H1 (cell line): Measurements from ENCODE around the gene DUS4L. TPM values are rescaled to one million over a fixed set of nuclear protein-coding genes. Genes with fewer than 3 reads are reported as not detected.

Experiments
- CTCF ChIA-PET: fragments of 300-600 bp; sonication (Branson Sonifier 250); formaldehyde crosslinking; loops from one replicate; lab custom pipeline; 2021; ENCODE audit not compliant: partially characterized antibody; lab: Charles Lee
- POLR2A ChIA-PET: fragments of 300-600 bp; sonication (Branson Sonifier 250); formaldehyde crosslinking; loops from one replicate; lab custom pipeline; 2021; ENCODE audit warnings: inconsistent platforms; ENCODE audit not compliant: partially characterized antibody; lab: Charles Lee
- DNase-seq, 2 experiments: peaks; one replicate each; pipeline versions ENCODE4 v3.0.0 to v3.0.0-alpha.2; 2010 to 2022; ENCODE audit warnings: low spot score in 2 of 2, low read depth in 1 of 2, mixed read lengths in 1 of 2
- FAIRE-seq: peaks from 2 replicates; lab custom pipeline; 2011; peaks lifted over from hg19 to GRCh38; lab: Jason Lieb, UNC
- H2AFZ ChIP-seq: 2 replicates; pipeline ENCODE4 v1.8.1; 2012; ENCODE audit warnings: low read length, inconsistent platforms
- H2AK5ac ChIP-seq: 2 replicates; pipeline ENCODE4 v1.6.1; 2013; ENCODE audit warnings: low read depth, low read length
- H2BK120ac ChIP-seq: replicated peaks from 2 replicates; pipeline ENCODE3; 2013; ENCODE audit warnings: low read depth, low read length, inconsistent platforms
- H2BK12ac ChIP-seq: 2 replicates; pipeline ENCODE4 v1.6.1; 2013; ENCODE audit warnings: low read depth, low read length
- H2BK15ac ChIP-seq: 2 replicates; pipeline ENCODE4 v1.6.1; 2013; ENCODE audit warnings: low read length
- H2BK20ac ChIP-seq: 2 replicates; pipeline ENCODE4 v1.6.1; 2013; ENCODE audit warnings: low read length
- H2BK5ac ChIP-seq: 2 replicates; pipeline ENCODE4 v1.6.1; 2013; ENCODE audit warnings: low read depth, low read length
- H3K14ac ChIP-seq: 2 replicates; pipeline ENCODE4 v1.6.1; 2013; ENCODE audit warnings: inconsistent platforms; ENCODE audit not compliant: insufficient read length
- H3K18ac ChIP-seq: 2 replicates; pipeline ENCODE4 v1.6.1; 2013; ENCODE audit warnings: low read length; ENCODE audit errors: extremely low read depth
- H3K23ac ChIP-seq: 2 replicates; pipeline ENCODE4 v1.6.1; 2013; ENCODE audit warnings: inconsistent platforms; ENCODE audit not compliant: insufficient read length
- H3K23me2 ChIP-seq: 2 replicates; pipeline ENCODE4 v1.6.1; 2013; ENCODE audit warnings: low read depth, low read length
- H3K27ac ChIP-seq: 2 replicates; pipeline ENCODE4 v1.6.1; 2011; ENCODE audit warnings: low read depth, low read length, inconsistent platforms
- H3K27me3 ChIP-seq, 4 experiments: replicated peaks in 1 of 4; 1 replicate in 1 of 4; 2 replicates in 3 of 4; pipeline versions ENCODE4 v1.6.1 to v1.8.1; 2011 to 2013; ENCODE audit warnings: low read length in 3 of 4, mild to moderate bottlenecking in 3 of 4, inconsistent platforms in 2 of 4, mixed read lengths in 2 of 4, moderate library complexity in 1 of 4; ENCODE audit not compliant: control insufficient read depth in 3 of 4, insufficient read depth in 3 of 4; ENCODE audit errors: extremely low read depth in 1 of 4
- H3K36me3 ChIP-seq, 4 experiments: 2 replicates each; pipeline versions ENCODE4 v1.6.1 to v1.8.1; 2011 to 2013; ENCODE audit warnings: mild to moderate bottlenecking in 4 of 4, low read length in 3 of 4, moderate library complexity in 2 of 4, control low read depth in 1 of 4, inconsistent platforms in 1 of 4; ENCODE audit not compliant: insufficient read depth in 4 of 4, control insufficient read depth in 2 of 4
- H3K4ac ChIP-seq: replicated peaks from 2 replicates; pipeline ENCODE3; 2013; ENCODE audit warnings: low read length, low read depth, mixed read lengths, inconsistent platforms; ENCODE audit not compliant: insufficient read length
- H3K4me1 ChIP-seq, 4 experiments: replicated peaks in 1 of 4; 1 replicate in 1 of 4; 2 replicates in 3 of 4; pipeline versions ENCODE4 v1.6.1 to v1.8.1; 2011 to 2013; ENCODE audit warnings: low read length in 3 of 4, inconsistent platforms in 2 of 4, mixed read lengths in 1 of 4; ENCODE audit not compliant: insufficient read depth in 4 of 4, control insufficient read depth in 3 of 4
- H3K4me2 ChIP-seq, 2 experiments: 2 replicates each; pipeline versions ENCODE4 v1.6.1 to v1.8.1; 2011 to 2013; ENCODE audit warnings: low read depth in 2 of 2, low read length in 2 of 2, control low read depth in 1 of 2, inconsistent platforms in 1 of 2, mild to moderate bottlenecking in 1 of 2; ENCODE audit not compliant: insufficient read depth in 1 of 2
- H3K4me3 ChIP-seq, 4 experiments: fragments of 200-600, 300-600 bp in 1 of 4; sonication (generic), shearing (Covaris generic), sonication (Bioruptor Twin) in 1 of 4; 2 replicates each; pipeline versions ENCODE4 v1.5.1 to v1.8.1; 2011 to 2016; ENCODE audit warnings: low read length in 4 of 4, low read depth in 3 of 4, control low read depth in 2 of 4, inconsistent platforms in 2 of 4, mild to moderate bottlenecking in 2 of 4, mixed read lengths in 1 of 4, moderate library complexity in 1 of 4; ENCODE audit not compliant: insufficient read depth in 2 of 4; ENCODE audit errors: extremely low read depth in 1 of 4
- H3K56ac ChIP-seq: replicated peaks from 2 replicates; pipeline ENCODE3; 2013; ENCODE audit warnings: low read depth, mild to moderate bottlenecking, mixed read lengths, low read length, inconsistent platforms; ENCODE audit not compliant: insufficient read length
- H3K79me1 ChIP-seq: 2 replicates; pipeline ENCODE4 v1.6.1; 2013; ENCODE audit warnings: low read depth, low read length, control low read depth
- H3K79me2 ChIP-seq, 2 experiments: 2 replicates each; pipeline versions ENCODE4 v1.6.1 to v1.8.1; 2012 to 2013; ENCODE audit warnings: low read length in 2 of 2, mild to moderate bottlenecking in 2 of 2, inconsistent platforms in 1 of 2; ENCODE audit not compliant: insufficient read depth in 2 of 2, control insufficient read depth in 1 of 2
- H3K9ac ChIP-seq, 4 experiments: replicated peaks in 1 of 4; 1 replicate in 1 of 4; 2 replicates in 3 of 4; pipeline versions ENCODE4 v1.6.1 to v1.8.1; 2011 to 2013; ENCODE audit warnings: low read depth in 3 of 4, low read length in 3 of 4, control low read depth in 2 of 4, mild to moderate bottlenecking in 2 of 4, moderate library complexity in 2 of 4, inconsistent platforms in 1 of 4; ENCODE audit errors: extremely low read depth in 1 of 4
- H3K9me3 ChIP-seq, 2 experiments: 2 replicates each; pipeline versions ENCODE4 v1.6.1 to v1.8.1; 2012 to 2013; ENCODE audit warnings: mild to moderate bottlenecking in 2 of 2, moderate library complexity in 2 of 2, control low read depth in 1 of 2, inconsistent platforms in 1 of 2, low read depth in 1 of 2, low read length in 1 of 2, mixed read lengths in 1 of 2; ENCODE audit not compliant: insufficient read depth in 2 of 2
- H4K20me1 ChIP-seq, 2 experiments: replicated peaks in 1 of 2; 2 replicates each; pipeline versions ENCODE3 to v1.8.1; 2011 to 2013; ENCODE audit warnings: inconsistent platforms in 2 of 2, low read length in 2 of 2, mild to moderate bottlenecking in 1 of 2; ENCODE audit not compliant: insufficient read depth in 2 of 2, control insufficient read depth in 1 of 2
- H4K5ac ChIP-seq: 2 replicates; pipeline ENCODE4 v1.6.1; 2013; ENCODE audit warnings: low read length, low read depth, mixed read lengths, inconsistent platforms; ENCODE audit not compliant: insufficient read length
- H4K8ac ChIP-seq: 2 replicates; pipeline ENCODE4 v1.8.0; 2013; ENCODE audit warnings: mild to moderate bottlenecking, moderate library complexity, low read length, inconsistent platforms; ENCODE audit not compliant: insufficient read depth; ENCODE audit errors: extremely low read depth
- H4K91ac ChIP-seq: replicated peaks from 2 replicates; pipeline ENCODE3; 2013; ENCODE audit warnings: low read length, mixed read lengths, inconsistent platforms; ENCODE audit not compliant: insufficient read length
- CHD2 ChIP-seq: IDR thresholded peaks from 2 replicates; pipeline ENCODE4 v1.6.1; 2012; ENCODE audit warnings: low read length, improper control_type of control experiment
- FOSL1 ChIP-seq: IDR thresholded peaks from 2 replicates; pipeline ENCODE4 v1.6.1; 2011; ENCODE audit warnings: mild to moderate bottlenecking, low read depth, low read length, moderate library complexity; ENCODE audit not compliant: insufficient read depth
- GTF2F1 ChIP-seq: IDR thresholded peaks from 2 replicates; pipeline ENCODE4 v1.6.1; 2012; ENCODE audit warnings: low read depth, low read length, improper control_type of control experiment, borderline replicate concordance
- SIRT6 ChIP-seq: IDR thresholded peaks from one replicate; pipeline ENCODE4 v1.7.1; 2012; ENCODE audit warnings: low read length, inconsistent platforms
- TAF7 ChIP-seq: optimal IDR thresholded peaks from 2 replicates; pipeline ENCODE3; 2011; ENCODE audit warnings: low read depth, mild to moderate bottlenecking, inconsistent platforms, low read length, moderate library complexity, borderline replicate concordance
- WGBS, 2 experiments: shearing (Covaris generic) in 1 of 2; methylation state at CpG; one replicate each; pipeline versions ENCODE4 v1.1.6 to v1.1.7; 2013 to 2015; ENCODE audit warnings: low lambda C conversion rate in 2 of 2, mixed read lengths in 2 of 2, inconsistent platforms in 1 of 2, low coverage in 1 of 2, missing lambda C conversion rate in 1 of 2; ENCODE audit not compliant: insufficient replicate concordance in 2 of 2, insufficient coverage in 1 of 2, insufficient read length in 1 of 2; ENCODE audit errors: extremely low coverage in 1 of 2, missing lambda C conversion rate in 1 of 2; 5-methylcytosine and 5-hydroxymethylcytosine counted together
- polyA plus RNA-seq, 7 experiments: library from polyadenylated mRNA; depleted of rRNA in 3 of 7; stranded (reverse) in 5 of 7; unstranded in 2 of 7; fragments of >200 nt in 5 of 7; fragments of 200-250 nt in 2 of 7; gene quantifications; 1 replicate in 5 of 7; 2 replicates in 1 of 7; 4 replicates in 1 of 7; pipeline versions ENCODE4 v1.2.1 to v1.2.3, GENCODE V29; 2011 to 2013; ENCODE audit warnings: missing spikeins in 2 of 7, mixed read lengths in 2 of 7
- total RNA-seq: library from RNA; stranded (reverse); fragmentation: NEBNext Ultra II Directional; extraction: Animal tissue kit (Norgen Biotek cat#: 25700); gene quantifications from 2 replicates; pipeline ENCODE4 v1.2.1, GENCODE V29; 2021

The DUS4L gene
- total and polyA plus RNA-seq, 2 of the 8 experiments (the other 6 are each of a cell fraction or from before 2014, with no cell fraction given), result 6.1 to 11.5 TPM

- Histone ChIP-seq H3K79me1 (no peaks in the 10 kb centered on the region), H2BK12ac (no peak overlapping the region), H3K23me2 (no peaks in the 10 kb centered on the region), H2BK20ac (no peak overlapping the region), H2AK5ac (no peak overlapping the region), H3K18ac (no peak overlapping the region), H3K27ac (no peak overlapping the region), H3K4me1 (no peaks in the 10 kb centered on the region), H3K27me3 (no peaks in the 10 kb centered on the region), H3K4me2 (no peak overlapping the region), H3K4me3 (no peak overlapping the region), H2BK5ac (no peak overlapping the region), H3K14ac (no peak overlapping the region), H2AFZ (no peak overlapping the region), H3K9ac (no peak overlapping the region), H4K5ac (no peak overlapping the region), H3K9me3 (no peaks in the 10 kb centered on the region), H2BK120ac (no peak overlapping the region), H4K91ac (no peak overlapping the region), H2BK15ac (no peak overlapping the region), H3K4ac (no peak overlapping the region), H4K20me1 (no peaks in the 10 kb centered on the region), H3K36me3 (no peaks in the 10 kb centered on the region; a peak in 1 of 8 replicates), H3K23ac (no peak overlapping the region), H4K8ac (no peak overlapping the region), H3K79me2 (no peaks in the 10 kb centered on the region), H3K56ac (no peak overlapping the region)
- no peak for FAIRE-seq
- CTCF ChIA-PET, result no interaction called here
- TF ChIP-seq TAF7 (no peak), CHD2 (no peak), GTF2F1 (no peak), FOSL1 (no peak), SIRT6 (no peak)
- POLR2A ChIA-PET, result no interaction called here
- DNase-seq, result no peak
- 74% methylated on average over 1 of the region's 1 CpG; no CpG with 5 or more reads in 1 of the 2 experiments for WGBS, 2 experiments
Measured at GRCh38 chr7:107613439-107613838, 49.7 kb downstream of the DUS4L start.
